Parathyroid adenoma (tissue), 2 donors: ENCODE results near the gene FOXI1.
A peak's percentile ranks its signal among the peaks of the same experiment; 100 is the strongest.

Source experiments
- H2AFZ ChIP-seq: fragments of 300-600 bp; sonication (generic); one replicate; pipeline ENCODE4 v1.7.0; 2017; ENCODE audit warnings: antibody characterized with exemption, mild to moderate bottlenecking
- H3K27ac ChIP-seq: fragments of 300-600 bp; sonication (generic); one replicate; pipeline ENCODE4 v1.7.0; 2017
- H3K27me3 ChIP-seq: fragments of 300-600 bp; sonication (generic); one replicate; pipeline ENCODE4 v1.7.0; 2017; ENCODE audit warnings: low read length; ENCODE audit not compliant: control insufficient read depth, insufficient read depth
- H3K36me3 ChIP-seq: fragments of 300-600 bp; sonication (generic); one replicate; pipeline ENCODE4 v1.7.0; 2017; ENCODE audit warnings: low read length; ENCODE audit not compliant: control insufficient read depth, insufficient read depth
- H3K4me1 ChIP-seq: fragments of 300-600 bp; sonication (generic); one replicate; pipeline ENCODE4 v1.7.0; 2017; ENCODE audit warnings: control low read depth
- H3K4me2 ChIP-seq: fragments of 300-600 bp; sonication (generic); one replicate; pipeline ENCODE4 v1.7.0; 2017; ENCODE audit warnings: low read length
- H3K4me3 ChIP-seq: fragments of 300-600 bp; sonication (generic); one replicate; pipeline ENCODE4 v1.7.0; 2017; ENCODE audit warnings: low read depth, low read length
- H3K79me2 ChIP-seq: fragments of 300-600 bp; sonication (generic); one replicate; pipeline ENCODE4 v1.7.0; 2017; ENCODE audit warnings: control low read depth
- H3K9ac ChIP-seq: fragments of 300-600 bp; sonication (generic); one replicate; pipeline ENCODE4 v1.7.0; 2017; ENCODE audit warnings: mild to moderate bottlenecking
- H3K9me3 ChIP-seq: fragments of 300-600 bp; sonication (generic); one replicate; pipeline ENCODE4 v1.7.0; 2017; ENCODE audit warnings: low read length; ENCODE audit not compliant: control insufficient read depth
- CTCF ChIP-seq: fragments of 300-600 bp; sonication (generic); IDR thresholded peaks from one replicate; pipeline ENCODE4 v1.7.0; 2017; ENCODE audit warnings: antibody characterized with exemption, mild to moderate bottlenecking
- donor health status: primary hyperparathyroidism.

The FOXI1 gene

GRCh38 chr5:170100066-170100943, 5.4 kb upstream of the FOXI1 start:
- peak; percentile 61 for TF ChIP-seq CTCF
- H3K4me2 ChIP-seq: no peak overlapping the region
- no peaks in the 10 kb centered on the region for H3K4me1 ChIP-seq
- H3K9me3 ChIP-seq: no peaks in the 10 kb centered on the region
- no peaks in the 10 kb centered on the region for H3K79me2 ChIP-seq
- no peak overlapping the region for H3K4me3 ChIP-seq
- no peaks in the 10 kb centered on the region for H3K36me3 ChIP-seq
- no peak overlapping the region for H2AFZ ChIP-seq
- H3K27me3 ChIP-seq: no peaks in the 10 kb centered on the region
- H3K9ac ChIP-seq: no peak overlapping the region
- no peak overlapping the region for H3K27ac ChIP-seq

GRCh38 chr5:170103447-170103846, 2.2 kb upstream of the FOXI1 start:
- Histone ChIP-seq H3K9ac (no peak overlapping the region), H3K4me2 (no peak overlapping the region), H3K27ac (no peak overlapping the region), H3K27me3 (no peaks in the 10 kb centered on the region), H3K4me3 (no peak overlapping the region), H3K79me2 (no peaks in the 10 kb centered on the region), H3K36me3 (no peaks in the 10 kb centered on the region), H2AFZ (no peak overlapping the region), H3K4me1 (no peaks in the 10 kb centered on the region), H3K9me3 (no peaks in the 10 kb centered on the region)
- TF ChIP-seq CTCF: no peak

GRCh38 chr5:170104299-170104698, 1.4 kb upstream of the FOXI1 start:
- H2AFZ ChIP-seq: no peak overlapping the region
- H3K79me2 ChIP-seq: no peaks in the 10 kb centered on the region
- no peak overlapping the region for H3K27ac ChIP-seq
- H3K4me1 ChIP-seq: no peaks in the 10 kb centered on the region
- H3K4me3 ChIP-seq: no peak overlapping the region
- H3K4me2 ChIP-seq: no peak overlapping the region
- H3K27me3 ChIP-seq: no peaks in the 10 kb centered on the region
- H3K9ac ChIP-seq: no peak overlapping the region
- no peak for TF ChIP-seq CTCF
- H3K9me3 ChIP-seq: no peaks in the 10 kb centered on the region
- H3K36me3 ChIP-seq: no peaks in the 10 kb centered on the region

- no peaks in the 10 kb centered on the region for H3K36me3 ChIP-seq
- H3K4me2 ChIP-seq: no peak overlapping the region
- no peak for TF ChIP-seq CTCF
- H3K79me2 ChIP-seq: no peaks in the 10 kb centered on the region
- H3K4me1 ChIP-seq: no peaks in the 10 kb centered on the region
- no peaks in the 10 kb centered on the region for H3K27me3 ChIP-seq
- no peak overlapping the region for H3K4me3 ChIP-seq
- H2AFZ ChIP-seq: no peak overlapping the region
- no peak overlapping the region for H3K9ac ChIP-seq
- H3K9me3 ChIP-seq: no peaks in the 10 kb centered on the region
- H3K27ac ChIP-seq: no peak overlapping the region
These were observed 987 bp upstream of the FOXI1 start for GRCh38 chr5:170104710-170105109.

- H3K79me2 ChIP-seq: no peaks in the 10 kb centered on the region
- H3K4me2 ChIP-seq: no peak overlapping the region
- no peak for TF ChIP-seq CTCF
- no peak overlapping the region for H3K27ac ChIP-seq
- H3K4me3 ChIP-seq: no peak overlapping the region
- no peaks in the 10 kb centered on the region for H3K4me1 ChIP-seq
- no peak overlapping the region for H3K9ac ChIP-seq
- H3K27me3 ChIP-seq: no peaks in the 10 kb centered on the region
- H2AFZ ChIP-seq: no peak overlapping the region
- H3K9me3 ChIP-seq: no peaks in the 10 kb centered on the region
- H3K36me3 ChIP-seq: no peaks in the 10 kb centered on the region
These were observed 2.0 kb downstream of the FOXI1 start for GRCh38 chr5:170107674-170108073.
